GM23338 (cell line): ENCODE measurements around the gene SNX30. TPM values are rescaled to one million over a fixed set of nuclear protein-coding genes. Genes with fewer than 3 reads are reported as not detected.

ENCODE experiments used
- ATAC-seq: fragments of 200-7000 bp; cut with Tn5 transposase; 3 replicates; pipeline ENCODE4 v1.9.1; 2020
- DNase-seq: peaks from one replicate; pipeline ENCODE4 v3.0.0-alpha.2; 2015; ENCODE audit warnings: low spot score
- H2AFZ ChIP-seq: fragments of 200-600 bp; sonication (generic); 2 replicates; pipeline ENCODE4 v1.8.0; 2016; ENCODE audit warnings: antibody characterized with exemption, mild to moderate bottlenecking, moderate library complexity
- H3F3A ChIP-seq: fragments of 200-600 bp; sonication (generic); replicated peaks from 2 replicates; pipeline ENCODE4 v1.8.0; 2017; ENCODE audit warnings: antibody characterized with exemption, mixed run types, low read depth
- H3K27ac ChIP-seq: fragments of 200-600 bp; sonication (generic); 2 replicates; pipeline ENCODE4 v1.6.1; 2016; ENCODE audit warnings: low read depth
- H3K27me3 ChIP-seq: fragments of 200-600 bp; sonication (generic); 2 replicates; pipeline ENCODE4 v1.8.0; 2016; ENCODE audit warnings: mild to moderate bottlenecking, mixed run types, moderate library complexity; ENCODE audit not compliant: insufficient read depth
- H3K36me3 ChIP-seq: fragments of 200-600 bp; sonication (generic); 2 replicates; pipeline ENCODE4 v1.8.0; 2016; ENCODE audit warnings: mild to moderate bottlenecking; ENCODE audit not compliant: insufficient read depth
- H3K4me1 ChIP-seq: fragments of 200-600 bp; sonication (generic); 2 replicates; pipeline ENCODE4 v1.8.0; 2016; ENCODE audit warnings: mild to moderate bottlenecking, moderate library complexity; ENCODE audit not compliant: insufficient read depth
- H3K4me2 ChIP-seq: fragments of 200-600 bp; sonication (generic); 2 replicates; pipeline ENCODE4 v1.7.1; 2017; ENCODE audit warnings: mixed run types
- H3K4me3 ChIP-seq: fragments of 200-600 bp; sonication (generic); 2 replicates; pipeline ENCODE4 v1.6.1; 2016; ENCODE audit warnings: mixed run types
- H3K79me2 ChIP-seq: fragments of 200-600 bp; sonication (generic); replicated peaks from 2 replicates; pipeline ENCODE4 v1.8.0; 2017; ENCODE audit warnings: mild to moderate bottlenecking; ENCODE audit not compliant: insufficient read depth
- H3K9me2 ChIP-seq: fragments of 200-600 bp; sonication (generic); 2 replicates; pipeline ENCODE4 v1.8.0; 2017; ENCODE audit not compliant: insufficient read depth
- H4K20me1 ChIP-seq: fragments of 200-600 bp; sonication (generic); replicated peaks from 2 replicates; pipeline ENCODE4 v1.8.0; 2017; ENCODE audit warnings: mild to moderate bottlenecking; ENCODE audit not compliant: insufficient read depth
- H3K27ac Mint-ChIP-seq: 2 replicates; pipeline ENCODE4 v1.8.0; 2020; ENCODE audit warnings: inconsistent platforms, mild to moderate bottlenecking, moderate library complexity, mixed read lengths
- H3K27me3 Mint-ChIP-seq: 3 replicates; pipeline ENCODE4 v1.8.0; 2022; ENCODE audit warnings: low read depth, mild to moderate bottlenecking, moderate library complexity, mixed read lengths, inconsistent platforms; ENCODE audit not compliant: insufficient read depth, poor library complexity
- H3K36me3 Mint-ChIP-seq: 3 replicates; pipeline ENCODE4 v1.8.0; 2021; ENCODE audit warnings: low read depth, mild to moderate bottlenecking, inconsistent platforms, moderate library complexity, mixed read lengths
- H3K4me1 Mint-ChIP-seq: 3 replicates; pipeline ENCODE4 v1.8.0; 2020; ENCODE audit warnings: mild to moderate bottlenecking, inconsistent platforms, mixed read lengths
- H3K4me3 Mint-ChIP-seq: 3 replicates; pipeline ENCODE4 v1.8.0; 2021; ENCODE audit warnings: moderate library complexity, mild to moderate bottlenecking, inconsistent platforms, mixed read lengths
- H3K9me3 Mint-ChIP-seq: 3 replicates; pipeline ENCODE4 v1.8.0; 2020; ENCODE audit warnings: moderate library complexity, mild to moderate bottlenecking, inconsistent platforms, mixed read lengths
- CREB1 ChIP-seq: fragments of 250-450 bp; sonication (Bioruptor Pico); IDR thresholded peaks from 2 replicates; pipeline ENCODE4 v1.5.0; 2020; ENCODE audit warnings: low read depth, mild to moderate bottlenecking, moderate library complexity
- CTCF ChIP-seq, 2 experiments: fragments of 200-600 bp in 1 of 2; sonication (generic) in 1 of 2; conservative IDR thresholded peaks; 2 replicates each; pipeline versions ENCODE4 v1.5.1 to v1.6.1; 2016 to 2017; ENCODE audit warnings: antibody characterized with exemption in 2 of 2, low read depth in 2 of 2, mild to moderate bottlenecking in 2 of 2, moderate library complexity in 1 of 2
- ETS1 ChIP-seq: IDR thresholded peaks from 2 replicates; pipeline ENCODE4 v1.6.1; 2016; ENCODE audit warnings: antibody characterized with exemption
- EZH2 ChIP-seq: fragments of 200-600 bp; sonication (generic); IDR thresholded peaks from one replicate; pipeline ENCODE4 v1.8.0; 2017; ENCODE audit warnings: antibody characterized with exemption, mild to moderate bottlenecking, low read depth; ENCODE audit not compliant: unreplicated experiment
- EZH2phosphoT487 ChIP-seq: fragments of 200-600 bp; sonication (generic); IDR thresholded peaks from one replicate; pipeline ENCODE4 v1.8.1; 2018; ENCODE audit warnings: antibody characterized with exemption; ENCODE audit not compliant: unreplicated experiment
- JUNB ChIP-seq: IDR thresholded peaks from one replicate; pipeline ENCODE4 v1.6.1; 2016; ENCODE audit warnings: antibody characterized with exemption; ENCODE audit not compliant: unreplicated experiment
- NANOG ChIP-seq: IDR thresholded peaks from 2 replicates; pipeline ENCODE4 v1.6.1; 2016; ENCODE audit warnings: antibody characterized with exemption, borderline replicate concordance
- POLR2AphosphoS5 ChIP-seq: IDR thresholded peaks from 2 replicates; pipeline ENCODE4 v1.6.1; 2016; ENCODE audit warnings: antibody characterized with exemption, low read depth
- REST ChIP-seq: IDR thresholded peaks from one replicate; pipeline ENCODE4 v1.6.1; 2018; ENCODE audit warnings: antibody characterized with exemption; ENCODE audit not compliant: unreplicated experiment
- STAT1 ChIP-seq: IDR thresholded peaks from one replicate; pipeline ENCODE4 v1.6.1; 2016; ENCODE audit warnings: antibody characterized with exemption; ENCODE audit not compliant: unreplicated experiment
- ZNF114 ChIP-seq: fragments of 250-450 bp; sonication (Bioruptor Pico); IDR thresholded peaks from 2 replicates; pipeline ENCODE4 v1.5.0; 2020; ENCODE audit warnings: mild to moderate bottlenecking, moderate library complexity
- ZNF331 ChIP-seq: fragments of 250-450 bp; sonication (Bioruptor Pico); IDR thresholded peaks from 2 replicates; pipeline ENCODE4 v1.5.0; 2020; ENCODE audit warnings: low read depth, mild to moderate bottlenecking, moderate library complexity
- ZNF462 ChIP-seq: fragments of 250-450 bp; sonication (Bioruptor Pico); IDR thresholded peaks from 2 replicates; pipeline ENCODE4 v1.5.0; 2020; ENCODE audit warnings: mild to moderate bottlenecking, moderate library complexity
- polyA plus RNA-seq: library from polyadenylated mRNA; unstranded; fragments of >200 nt; fragmentation: Nextera tagmentation; extraction: Ambion mirVana; gene quantifications from 2 replicates; pipeline ENCODE4 v1.2.1, GENCODE V29; 2016
- total RNA-seq: library from RNA; depleted of rRNA; stranded (reverse); fragments of >200 nt; shearing (Covaris generic); gene quantifications from 2 replicates; pipeline ENCODE4 v1.2.3, GENCODE V29; 2014

Gene SNX30
- total and polyA plus RNA-seq, 2 experiments from 2014 or later: 2.1 to 17.8 TPM

GRCh38 chr9:112892981-112893380 lies 142.4 kb downstream of the SNX30 start:
- no peak for ATAC-seq
- Histone ChIP-seq H2AFZ (no peak overlapping the region), H3F3A (no peaks in the 10 kb centered on the region), H3K27ac (no peak overlapping the region), H3K4me2 (no peak overlapping the region), H3K27me3 (peaks cover 37% of the 10 kb centered on the region), H3K4me3 (no peak overlapping the region), H4K20me1 (no peaks in the 10 kb centered on the region), H3K36me3 (no peaks in the 10 kb centered on the region), H3K79me2 (no peaks in the 10 kb centered on the region), H3K4me1 (no peaks in the 10 kb centered on the region; the same call in 1 of the 2 replicates), H3K9me2 (peaks cover 9% of the 10 kb centered on the region; the same call in 1 of the 2 replicates)
- Mint-ChIP-seq H3K4me1 (peaks cover 3% of the 10 kb centered on the region; the same call in 2 of the 3 replicates), H3K4me3 (no peak overlapping the region), H3K9me3 (no peaks in the 10 kb centered on the region), H3K27me3 (peaks cover 32% of the 10 kb centered on the region), H3K36me3 (no peaks in the 10 kb centered on the region), H3K27ac (no peak overlapping the region)
- TF ChIP-seq ZNF462: no peak
- TF ChIP-seq CREB1 (CRISPR knock-in tag): no peak
- no peak for TF ChIP-seq STAT1
- no peak for TF ChIP-seq NANOG
- no peak for TF ChIP-seq EZH2phosphoT487
- TF ChIP-seq POLR2AphosphoS5: no peak
- no peak for TF ChIP-seq ZNF114 (CRISPR knock-in tag)
- no peak for TF ChIP-seq JUNB
- TF ChIP-seq ETS1: no peak
- TF ChIP-seq REST: no peak
- no peak for TF ChIP-seq CTCF (conservative IDR thresholded peaks at IDR 0.05; ENCODE audit: low read depth in 2 of 2)
- TF ChIP-seq EZH2: no peak
- TF ChIP-seq ZNF331 (CRISPR knock-in tag): no peak
- DNase-seq: no peak
